HepG2 (cell line): ENCODE results near the gene TAF6. TPM values are rescaled to one million over a fixed set of nuclear protein-coding genes. Genes with fewer than 3 reads are reported as not detected.
A peak's percentile ranks its signal among the peaks of the same experiment; 100 is the strongest.

Experiments
- BRCA1 ChIP-seq: sonication (generic); formaldehyde crosslinking; IDR thresholded peaks from 2 replicates; pipeline ENCODE4 v1.4.0; 2020; ENCODE audit warnings: missing genetic modification reagents
- CREB1 ChIP-seq, 2 experiments: fragments of 450-650 bp in 1 of 2; IDR thresholded peaks; 2 replicates each; pipeline ENCODE4 v1.6.1; 2016 to 2017; ENCODE audit warnings: control low read depth in 1 of 2, mild to moderate bottlenecking in 1 of 2, missing compliant biosample characterization in 1 of 2, missing genetic modification characterization in 1 of 2
- EED ChIP-seq: sonication (generic); formaldehyde crosslinking; IDR thresholded peaks from 2 replicates; pipeline ENCODE4 v1.5.0; 2020; ENCODE audit warnings: mild to moderate bottlenecking, missing genetic modification reagents
- HOXA5 ChIP-seq: sonication (generic); formaldehyde crosslinking; IDR thresholded peaks from 2 replicates; pipeline ENCODE4 v1.4.0; 2020; ENCODE audit warnings: missing genetic modification reagents
- IRX3 ChIP-seq: sonication (generic); formaldehyde crosslinking; IDR thresholded peaks from 2 replicates; pipeline ENCODE4 v1.8.1; 2023; ENCODE audit warnings: mild to moderate bottlenecking, low read depth, missing genetic modification reagents, borderline replicate concordance
- JARID2 ChIP-seq: sonication (generic); formaldehyde crosslinking; IDR thresholded peaks from 2 replicates; pipeline ENCODE4 v1.8.1; 2023; ENCODE audit warnings: missing genetic modification reagents, inconsistent platforms; ENCODE audit not compliant: insufficient replicate concordance
- LRRFIP1 ChIP-seq: sonication (generic); formaldehyde crosslinking; conservative IDR thresholded peaks from 2 replicates; pipeline ENCODE4 v1.4.0; 2020; ENCODE audit warnings: missing genetic modification reagents
- MAX ChIP-seq: IDR thresholded peaks from 2 replicates; pipeline ENCODE4 v1.6.1; 2012; ENCODE audit warnings: inconsistent platforms
- MED1 ChIP-seq: sonication (generic); formaldehyde crosslinking; IDR thresholded peaks from 2 replicates; pipeline ENCODE4 v1.4.0; 2020; ENCODE audit warnings: missing genetic modification reagents
- MTF2 ChIP-seq: sonication (generic); formaldehyde crosslinking; IDR thresholded peaks from 2 replicates; pipeline ENCODE4 v1.5.0; 2020; ENCODE audit warnings: missing genetic modification reagents, borderline replicate concordance
- PHF5A ChIP-seq: IDR thresholded peaks from one replicate; pipeline ENCODE4 v1.6.1; 2018; ENCODE audit warnings: low read depth, missing genetic modification reagents; ENCODE audit not compliant: unreplicated experiment
- PLSCR1 ChIP-seq: sonication (generic); formaldehyde crosslinking; IDR thresholded peaks from 2 replicates; pipeline ENCODE4 v1.5.0; 2020; ENCODE audit warnings: missing genetic modification reagents, mild to moderate bottlenecking, borderline replicate concordance
- RFX3 ChIP-seq: IDR thresholded peaks from 2 replicates; pipeline ENCODE4 v1.6.1; 2016; ENCODE audit warnings: missing biosample characterization, missing genetic modification reagents
- RFX5 ChIP-seq: IDR thresholded peaks from 2 replicates; pipeline ENCODE4 v1.6.1; 2011; ENCODE audit warnings: low read depth, low read length, improper control_type of control experiment
- SP140L ChIP-seq: sonication (generic); formaldehyde crosslinking; IDR thresholded peaks from 2 replicates; pipeline ENCODE4 v1.4.0; 2020; ENCODE audit warnings: missing genetic modification reagents, borderline replicate concordance
- SP2 ChIP-seq: sonication (generic); formaldehyde crosslinking; IDR thresholded peaks from 2 replicates; pipeline ENCODE4 v1.5.1; 2020; ENCODE audit warnings: mild to moderate bottlenecking, missing genetic modification reagents
- ZKSCAN5 ChIP-seq: sonication (generic); formaldehyde crosslinking; IDR thresholded peaks from 2 replicates; pipeline ENCODE4 v1.5.1; 2020; ENCODE audit warnings: mild to moderate bottlenecking, missing genetic modification reagents
- ZNF224 ChIP-seq: sonication (generic); formaldehyde crosslinking; IDR thresholded peaks from 2 replicates; pipeline ENCODE4 v1.5.0; 2020; ENCODE audit warnings: mild to moderate bottlenecking, missing genetic modification reagents
- ZNF253 ChIP-seq: sonication (generic); formaldehyde crosslinking; IDR thresholded peaks from 2 replicates; pipeline ENCODE4 v1.8.0; 2022; ENCODE audit warnings: mild to moderate bottlenecking, missing genetic modification reagents, borderline replicate concordance
- ZNF350 ChIP-seq: sonication (generic); formaldehyde crosslinking; IDR thresholded peaks from 2 replicates; pipeline ENCODE4 v1.4.0; 2020; ENCODE audit warnings: mild to moderate bottlenecking, low read depth, missing genetic modification reagents, borderline replicate concordance
- ZNF383 ChIP-seq: sonication (generic); formaldehyde crosslinking; IDR thresholded peaks from 2 replicates; pipeline ENCODE4 v1.4.0; 2020; ENCODE audit warnings: missing genetic modification reagents, mild to moderate bottlenecking, borderline replicate concordance
- ZNF576 ChIP-seq: sonication (generic); formaldehyde crosslinking; IDR thresholded peaks from 2 replicates; pipeline ENCODE4 v1.4.0; 2020; ENCODE audit warnings: mild to moderate bottlenecking, missing genetic modification reagents
- ZNF713 ChIP-seq: sonication (generic); formaldehyde crosslinking; IDR thresholded peaks from 2 replicates; pipeline ENCODE4 v1.4.0; 2020; ENCODE audit warnings: mild to moderate bottlenecking, missing genetic modification reagents
- ZNF740 ChIP-seq: sonication (generic); formaldehyde crosslinking; IDR thresholded peaks from 2 replicates; pipeline ENCODE4 v1.4.0; 2020; ENCODE audit warnings: missing genetic modification reagents
- polyA plus RNA-seq, 8 experiments: library from polyadenylated mRNA; depleted of rRNA in 3 of 8; stranded (reverse) in 7 of 8; unstranded in 1 of 8; fragments of >200 nt; fragmentation: Illumina TruSeq in 4 of 8; extraction: Trizol in 4 of 8; gene quantifications; 2 replicates each; pipeline versions ENCODE4 v1.2.1 to v1.2.3, GENCODE V29; 2011 to 2016; ENCODE audit warnings: low read depth in 4 of 8, missing spikeins in 1 of 8, mixed read lengths in 1 of 8; ENCODE audit not compliant: insufficient read depth in 1 of 8
- total RNA-seq, 5 experiments: library from RNA; depleted of rRNA; stranded (reverse); fragments of >200 nt; fragmentation: Illumina TruSeq; extraction: Trizol; gene quantifications; 2 replicates each; pipeline ENCODE4 v1.2.3, GENCODE V29; 2016; ENCODE audit warnings: low read depth in 1 of 5

Gene TAF6
- total and polyA plus RNA-seq, 2 of the 13 experiments (the other 11 are each of a cell fraction or from before 2014, with no cell fraction given): 12.9 to 18.8 TPM

- no peak for TF ChIP-seq ZNF253 (CRISPR knock-in tag)
- TF ChIP-seq ZNF224 (CRISPR knock-in tag): no peak
- no peak for TF ChIP-seq LRRFIP1 (CRISPR knock-in tag)
- TF ChIP-seq PLSCR1 (CRISPR knock-in tag): no peak
- no peak for TF ChIP-seq ZKSCAN5 (CRISPR knock-in tag)
- TF ChIP-seq ZNF576 (CRISPR knock-in tag): no peak
- TF ChIP-seq MAX: peak; percentile 3; the same call in 1 of the 2 replicates
- peak; percentile 41; the same call in 1 of the 2 replicates for TF ChIP-seq ZNF350 (CRISPR knock-in tag)
- TF ChIP-seq SP2 (CRISPR knock-in tag): peak; percentile 38; the same call in 1 of the 2 replicates
- TF ChIP-seq ZNF740 (CRISPR knock-in tag): peak; percentile 57
- no peak for TF ChIP-seq RFX5
- no peak for TF ChIP-seq CREB1 (IDR thresholded peaks at IDR 0.05)
- TF ChIP-seq CREB1 (CRISPR knock-in tag; IDR thresholded peaks at IDR 0.05): no peak
- TF ChIP-seq MED1 (CRISPR knock-in tag): peak; percentile 45; the same call in 1 of the 2 replicates
- peak; percentile 80; the same call in 1 of the 2 replicates for TF ChIP-seq MTF2 (CRISPR knock-in tag)
- TF ChIP-seq HOXA5 (CRISPR knock-in tag): peak; percentile 67; the same call in 1 of the 2 replicates
- no peak for TF ChIP-seq ZNF383 (CRISPR knock-in tag)
- no peak for TF ChIP-seq SP140L (CRISPR knock-in tag)
- peak; percentile 10 for TF ChIP-seq PHF5A
- TF ChIP-seq BRCA1: peak; percentile 79; the same call in 1 of the 2 replicates
- TF ChIP-seq IRX3 (CRISPR knock-in tag): no peak
- TF ChIP-seq JARID2 (CRISPR knock-in tag): no peak
- TF ChIP-seq ZNF713 (CRISPR knock-in tag): 0 out of 2 replicates have a peak, but pooled peaks have one; percentile 7
- TF ChIP-seq RFX3 (CRISPR knock-in tag): no peak
- no peak for TF ChIP-seq EED (CRISPR knock-in tag)
These were observed 8.0 kb upstream of the TAF6 start, which contains the start of gene MBLAC1 (continued) for GRCh38 chr7:100126931-100127865.
